ENCODE results near the gene PTPN18.

- TF ChIP-seq, protein P1, sequence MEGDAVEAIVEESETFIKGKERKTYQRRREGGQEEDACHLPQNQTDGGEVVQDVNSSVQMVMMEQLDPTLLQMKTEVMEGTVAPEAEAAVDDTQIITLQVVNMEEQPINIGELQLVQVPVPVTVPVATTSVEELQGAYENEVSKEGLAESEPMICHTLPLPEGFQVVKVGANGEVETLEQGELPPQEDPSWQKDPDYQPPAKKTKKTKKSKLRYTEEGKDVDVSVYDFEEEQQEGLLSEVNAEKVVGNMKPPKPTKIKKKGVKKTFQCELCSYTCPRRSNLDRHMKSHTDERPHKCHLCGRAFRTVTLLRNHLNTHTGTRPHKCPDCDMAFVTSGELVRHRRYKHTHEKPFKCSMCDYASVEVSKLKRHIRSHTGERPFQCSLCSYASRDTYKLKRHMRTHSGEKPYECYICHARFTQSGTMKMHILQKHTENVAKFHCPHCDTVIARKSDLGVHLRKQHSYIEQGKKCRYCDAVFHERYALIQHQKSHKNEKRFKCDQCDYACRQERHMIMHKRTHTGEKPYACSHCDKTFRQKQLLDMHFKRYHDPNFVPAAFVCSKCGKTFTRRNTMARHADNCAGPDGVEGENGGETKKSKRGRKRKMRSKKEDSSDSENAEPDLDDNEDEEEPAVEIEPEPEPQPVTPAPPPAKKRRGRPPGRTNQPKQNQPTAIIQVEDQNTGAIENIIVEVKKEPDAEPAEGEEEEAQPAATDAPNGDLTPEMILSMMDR (conservative IDR thresholded peaks at IDR 0.05; ENCODE audit: low read depth, low read length) = no peak
- TF ChIP-seq RAD21 (IDR thresholded peaks at IDR 0.05; ENCODE audit: low read length) (no peak), POLR2A (IDR thresholded peaks at IDR 0.05; ENCODE audit: low read depth, low read length) (no peak), BHLHE40 (IDR thresholded peaks at IDR 0.05; ENCODE audit: low read depth, low read length) (no peak), CEBPB (IDR thresholded peaks at IDR 0.05; ENCODE audit: low read depth, low read length) (no peak), SMC3 (IDR thresholded peaks at IDR 0.05; ENCODE audit: low read depth, low read length) (no peak), MXI1 (IDR thresholded peaks at IDR 0.05; ENCODE audit: borderline replicate concordance, low read depth, low read length) (no peak), RCOR1 (IDR thresholded peaks at IDR 0.05; ENCODE audit: insufficient replicate concordance, low read length) (no peak), RFX5 (IDR thresholded peaks at IDR 0.05; ENCODE audit: low read depth, low read length) (no peak), MAFK (IDR thresholded peaks at IDR 0.05; ENCODE audit: low read depth, low read length) (no peak), CHD1 (IDR thresholded peaks at IDR 0.05; ENCODE audit: low read depth, low read length) (no peak), NFE2L2 (IDR thresholded peaks at IDR 0.05; ENCODE audit: low read depth, low read length) (no peak)
- TF ChIP-seq, protein P2, sequence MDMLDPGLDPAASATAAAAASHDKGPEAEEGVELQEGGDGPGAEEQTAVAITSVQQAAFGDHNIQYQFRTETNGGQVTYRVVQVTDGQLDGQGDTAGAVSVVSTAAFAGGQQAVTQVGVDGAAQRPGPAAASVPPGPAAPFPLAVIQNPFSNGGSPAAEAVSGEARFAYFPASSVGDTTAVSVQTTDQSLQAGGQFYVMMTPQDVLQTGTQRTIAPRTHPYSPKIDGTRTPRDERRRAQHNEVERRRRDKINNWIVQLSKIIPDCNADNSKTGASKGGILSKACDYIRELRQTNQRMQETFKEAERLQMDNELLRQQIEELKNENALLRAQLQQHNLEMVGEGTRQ (IDR thresholded peaks at IDR 0.05; ENCODE audit: low read depth, low read length) = no peak
- TF ChIP-seq, protein P3, sequence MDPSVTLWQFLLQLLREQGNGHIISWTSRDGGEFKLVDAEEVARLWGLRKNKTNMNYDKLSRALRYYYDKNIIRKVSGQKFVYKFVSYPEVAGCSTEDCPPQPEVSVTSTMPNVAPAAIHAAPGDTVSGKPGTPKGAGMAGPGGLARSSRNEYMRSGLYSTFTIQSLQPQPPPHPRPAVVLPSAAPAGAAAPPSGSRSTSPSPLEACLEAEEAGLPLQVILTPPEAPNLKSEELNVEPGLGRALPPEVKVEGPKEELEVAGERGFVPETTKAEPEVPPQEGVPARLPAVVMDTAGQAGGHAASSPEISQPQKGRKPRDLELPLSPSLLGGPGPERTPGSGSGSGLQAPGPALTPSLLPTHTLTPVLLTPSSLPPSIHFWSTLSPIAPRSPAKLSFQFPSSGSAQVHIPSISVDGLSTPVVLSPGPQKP (IDR thresholded peaks at IDR 0.05; ENCODE audit: borderline replicate concordance, low read depth, low read length) = no peak
Observed at GRCh38 chr2:130365963-130366362, 10.1 kb downstream of the PTPN18 start.

All from IMR-90 (cell line).